A673 (cell line): Measurements from ENCODE around the gene CKM. TPM values are rescaled to one million over a fixed set of nuclear protein-coding genes. Genes with fewer than 3 reads are reported as not detected.
A peak's percentile ranks its signal among the peaks of the same experiment; 100 is the strongest.

Experiments used
- BruUV-seq: library from RNA; stranded (reverse); fragments of 400-500 nt; replicated peaks from 2 replicates; lab custom pipeline; 2021; lab: Mats Ljungman, UMichigan
- CTCF ChIA-PET: fragments of 300-600 bp; sonication (Branson Sonifier 250); formaldehyde crosslinking; loops from one replicate; lab custom pipeline; 2022; ENCODE audit warnings: antibody characterized with exemption; lab: Charles Lee
- POLR2A ChIA-PET: fragments of 300-600 bp; sonication (Branson Sonifier 250); formaldehyde crosslinking; loops from one replicate; lab custom pipeline; 2022; ENCODE audit warnings: antibody characterized with exemption; ENCODE audit not compliant: low non-redundant PET; lab: Charles Lee
- DNase-seq: peaks from one replicate; pipeline ENCODE4 v3.0.0-alpha.2; 2015; ENCODE audit warnings: low spot score
- H3K27ac ChIP-seq: fragments of 200-600 bp; sonication (generic); 2 replicates; pipeline ENCODE4 v1.5.1; 2016; ENCODE audit warnings: mixed run types, low read depth, mild to moderate bottlenecking, mixed read lengths, antibody characterized with exemption, low read length; ENCODE audit not compliant: poor library complexity, severe bottlenecking
- H3K27me3 ChIP-seq: fragments of 200-600 bp; sonication (generic); replicated peaks from 2 replicates; pipeline ENCODE4 v1.6.1; 2017; ENCODE audit warnings: mixed run types, low read depth, mild to moderate bottlenecking, mixed read lengths, antibody characterized with exemption, low read length; ENCODE audit not compliant: insufficient read depth, poor library complexity
- H3K36me3 ChIP-seq: fragments of 200-600 bp; sonication (generic); 2 replicates; pipeline ENCODE4 v1.6.1; 2016; ENCODE audit warnings: mixed run types, mild to moderate bottlenecking, mixed read lengths, antibody characterized with exemption, low read length; ENCODE audit not compliant: insufficient read depth, poor library complexity, severe bottlenecking
- H3K4me1 ChIP-seq: fragments of 200-600 bp; sonication (generic); 2 replicates; pipeline ENCODE4 v1.6.1; 2017; ENCODE audit warnings: mixed run types, mild to moderate bottlenecking, mixed read lengths, antibody characterized with exemption, low read length; ENCODE audit not compliant: insufficient read depth, poor library complexity, severe bottlenecking
- H3K4me3 ChIP-seq: fragments of 200-600 bp; sonication (generic); 2 replicates; pipeline ENCODE4 v1.5.1; 2016; ENCODE audit warnings: low read depth, mixed run types, mild to moderate bottlenecking, mixed read lengths, low read length; ENCODE audit not compliant: poor library complexity, severe bottlenecking
- H3K9me3 ChIP-seq: fragments of 200-600 bp; sonication (generic); 2 replicates; pipeline ENCODE4 v1.6.1; 2016; ENCODE audit warnings: mixed run types, low read depth, mild to moderate bottlenecking, mixed read lengths, antibody characterized with exemption, low read length; ENCODE audit not compliant: poor library complexity, severe bottlenecking
- EZH2 ChIP-seq: fragments of 200-600 bp; sonication (generic); IDR thresholded peaks from 2 replicates; pipeline ENCODE4 v1.6.1; 2017; ENCODE audit warnings: borderline replicate concordance, low read depth, mild to moderate bottlenecking, mixed read lengths, antibody characterized with exemption, low read length; ENCODE audit not compliant: poor library complexity, severe bottlenecking
- intact Hi-C: fragments of 100-400 bp; cut with micrococcal nuclease; formaldehyde crosslinking; loops from one replicate; pipeline ENCODE4 v1.10.0; 2022; ENCODE audit not compliant: unreplicated experiment
- total RNA-seq: library from RNA; stranded (reverse); gene quantifications from 2 replicates; pipeline ENCODE4 v1.2.3, GENCODE V29; 2021
- TF ChIP-seq, protein P1 (sequence below): fragments of 300-800, 200-600 bp; sonication (generic); conservative IDR thresholded peaks from 2 replicates; pipeline ENCODE4 v1.5.1; 2017; ENCODE audit warnings: low read depth, mild to moderate bottlenecking, antibody characterized with exemption, low read length, moderate library complexity, mixed read lengths

Gene CKM
- total RNA-seq, 1 experiment from 2014 or later = not detected

DNA sequence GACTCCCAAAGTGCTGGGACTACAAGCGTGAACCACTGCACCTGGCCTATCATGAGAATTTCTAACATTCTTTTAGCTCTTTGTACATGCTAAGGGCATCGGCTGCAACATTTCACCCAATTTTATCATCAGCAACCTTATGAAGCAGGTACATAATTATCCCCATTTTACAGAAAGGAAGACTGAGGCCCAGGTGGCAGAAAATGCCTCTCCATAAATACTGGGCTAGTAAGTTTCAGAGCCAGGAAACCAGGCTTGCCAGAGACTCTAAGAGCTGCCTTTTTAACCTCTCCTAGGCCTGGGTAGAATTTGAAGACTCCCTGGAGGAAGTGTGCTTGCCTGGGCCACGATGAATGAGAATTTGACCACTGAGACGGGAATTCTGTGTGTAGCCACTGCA is 45.5 kb upstream of the CKM start:
- Histone ChIP-seq H3K27me3 (no peaks in the 10 kb centered on the region), H3K4me3 (no peak overlapping the region), H3K4me1 (peaks cover 4% of the 10 kb centered on the region), H3K36me3 (peaks cover 11% of the 10 kb centered on the region), H3K27ac (no peak overlapping the region), H3K9me3 (no peaks in the 10 kb centered on the region)
- ChIA-PET POLR2A (no interaction called here), CTCF (no interaction called here)
- BruUV-seq = TSS peak; percentile 38
- TF ChIP-seq, protein P1, sequence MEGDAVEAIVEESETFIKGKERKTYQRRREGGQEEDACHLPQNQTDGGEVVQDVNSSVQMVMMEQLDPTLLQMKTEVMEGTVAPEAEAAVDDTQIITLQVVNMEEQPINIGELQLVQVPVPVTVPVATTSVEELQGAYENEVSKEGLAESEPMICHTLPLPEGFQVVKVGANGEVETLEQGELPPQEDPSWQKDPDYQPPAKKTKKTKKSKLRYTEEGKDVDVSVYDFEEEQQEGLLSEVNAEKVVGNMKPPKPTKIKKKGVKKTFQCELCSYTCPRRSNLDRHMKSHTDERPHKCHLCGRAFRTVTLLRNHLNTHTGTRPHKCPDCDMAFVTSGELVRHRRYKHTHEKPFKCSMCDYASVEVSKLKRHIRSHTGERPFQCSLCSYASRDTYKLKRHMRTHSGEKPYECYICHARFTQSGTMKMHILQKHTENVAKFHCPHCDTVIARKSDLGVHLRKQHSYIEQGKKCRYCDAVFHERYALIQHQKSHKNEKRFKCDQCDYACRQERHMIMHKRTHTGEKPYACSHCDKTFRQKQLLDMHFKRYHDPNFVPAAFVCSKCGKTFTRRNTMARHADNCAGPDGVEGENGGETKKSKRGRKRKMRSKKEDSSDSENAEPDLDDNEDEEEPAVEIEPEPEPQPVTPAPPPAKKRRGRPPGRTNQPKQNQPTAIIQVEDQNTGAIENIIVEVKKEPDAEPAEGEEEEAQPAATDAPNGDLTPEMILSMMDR = no peak
- TF ChIP-seq EZH2 = no peak
- intact Hi-C loops = no loop called here
- DNase-seq = no peak

DNA sequence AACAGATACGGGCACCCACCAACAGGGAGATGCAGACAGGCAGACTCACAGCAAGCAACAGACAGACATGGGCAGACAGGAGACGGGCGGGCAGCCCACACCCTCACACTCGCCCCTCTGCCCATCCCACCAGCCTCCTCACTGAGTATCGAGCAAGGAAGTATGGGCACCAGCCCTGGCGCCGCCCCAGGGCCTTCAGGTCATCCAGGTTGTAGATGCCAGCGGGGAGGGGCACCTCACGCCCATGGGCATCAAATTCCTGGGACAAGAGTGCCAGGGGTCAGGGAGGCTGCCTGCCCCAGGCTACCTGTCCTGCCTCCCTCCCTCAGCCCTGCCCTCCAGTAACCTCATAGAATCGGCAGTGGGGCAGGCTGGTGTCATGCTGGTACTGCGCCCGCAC is 42.0 kb upstream of the CKM start:
- POLR2A ChIA-PET = no interaction called here
- CTCF ChIA-PET = no interaction called here
- H3K36me3 ChIP-seq = peaks cover 24% of the 10 kb centered on the region
- TF ChIP-seq EZH2 = no peak
- TF ChIP-seq, protein P1 = no peak
- DNase-seq = no peak
- BruUV-seq = no TSS peak
- no peak overlapping the region for H3K4me3 ChIP-seq
- H3K27ac ChIP-seq = no peak overlapping the region
- H3K4me1 ChIP-seq = peaks cover 4% of the 10 kb centered on the region
- intact Hi-C loops = no loop called here
- no peaks in the 10 kb centered on the region for H3K27me3 ChIP-seq
- no peaks in the 10 kb centered on the region for H3K9me3 ChIP-seq

DNA sequence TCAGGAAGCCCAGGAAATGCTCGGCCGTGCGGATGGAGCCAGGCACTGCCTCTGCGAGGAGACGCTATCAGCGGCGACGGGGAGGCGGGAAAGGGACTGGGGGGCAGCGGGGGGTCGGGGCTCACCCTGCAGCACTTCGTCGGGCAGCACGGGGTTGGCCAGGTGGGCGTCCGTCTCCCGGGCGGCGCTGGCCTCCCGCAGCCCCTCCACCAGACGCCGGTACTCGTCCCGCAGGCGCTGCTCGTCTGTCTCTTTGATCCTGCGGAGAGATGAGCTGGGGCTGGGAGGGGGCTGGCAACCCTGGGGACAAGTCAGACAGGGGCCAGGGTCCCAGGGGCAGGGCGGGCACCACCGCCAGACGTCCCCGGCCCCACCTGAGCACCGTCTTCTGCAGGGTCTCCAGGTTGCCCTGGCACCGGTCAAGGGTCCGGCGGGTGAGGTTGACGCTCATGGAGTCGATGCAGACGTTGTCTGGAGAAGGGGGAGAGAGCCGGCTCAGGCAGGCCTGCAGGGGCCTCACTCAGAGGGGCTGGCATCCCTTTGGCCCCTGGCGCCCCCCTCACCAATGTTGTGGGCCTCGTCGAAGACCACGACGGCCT is 41.3 kb upstream of the CKM start:
- BruUV-seq = no TSS peak
- H3K27me3 ChIP-seq = no peaks in the 10 kb centered on the region
- H3K9me3 ChIP-seq = no peaks in the 10 kb centered on the region
- peaks cover 1% of the 10 kb centered on the region for H3K4me1 ChIP-seq
- intact Hi-C loops = no loop called here
- H3K4me3 ChIP-seq = no peak overlapping the region
- ChIA-PET POLR2A (no interaction called here), CTCF (no interaction called here)
- H3K27ac ChIP-seq = no peak overlapping the region
- peaks cover 24% of the 10 kb centered on the region for H3K36me3 ChIP-seq
- TF ChIP-seq EZH2 = no peak
- TF ChIP-seq, protein P1 = no peak
- no peak for DNase-seq
